ENCODE results near the gene APOF. TPM values are rescaled to one million over a fixed set of nuclear protein-coding genes. Genes with fewer than 3 reads are reported as not detected.

The APOF gene
- total RNA-seq, 1 donor from 2014 or later = not detected

DNA sequence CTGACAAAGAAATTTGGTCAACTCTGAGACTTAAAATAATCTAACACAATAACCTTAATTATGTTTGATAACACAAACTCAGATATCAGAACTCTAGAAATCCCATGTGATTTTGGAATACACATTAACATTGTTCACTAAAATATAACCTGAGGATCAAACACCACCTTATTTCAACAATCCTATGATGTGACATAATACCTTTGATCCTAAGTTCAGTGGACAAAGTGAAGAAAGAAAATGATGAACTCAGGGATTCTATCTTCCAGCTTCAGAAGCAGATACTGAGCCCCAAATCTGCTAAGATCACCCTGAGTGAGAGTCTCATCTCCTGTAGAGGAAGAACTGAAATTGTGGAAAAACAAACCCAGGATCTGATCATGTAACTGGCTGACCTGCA, 35.7 kb upstream of the APOF start:
- H3K27me3 Mint-ChIP-seq = peaks cover 3% of the 10 kb centered on the region
- H3K9me3 Mint-ChIP-seq = peaks cover 10% of the 10 kb centered on the region
- H3K36me3 Mint-ChIP-seq = no peaks in the 10 kb centered on the region
- H3K4me1 Mint-ChIP-seq (ENCODE audit: unreplicated experiment) = no peaks in the 10 kb centered on the region
- no peak for TF ChIP-seq CTCF (conservative IDR thresholded peaks at IDR 0.05)
- no peak overlapping the region for H3K27ac Mint-ChIP-seq
- no peak overlapping the region for H3K4me3 Mint-ChIP-seq
- no peak for DNase-seq (ENCODE audit: extremely low spot score, unreplicated experiment)

DNA sequence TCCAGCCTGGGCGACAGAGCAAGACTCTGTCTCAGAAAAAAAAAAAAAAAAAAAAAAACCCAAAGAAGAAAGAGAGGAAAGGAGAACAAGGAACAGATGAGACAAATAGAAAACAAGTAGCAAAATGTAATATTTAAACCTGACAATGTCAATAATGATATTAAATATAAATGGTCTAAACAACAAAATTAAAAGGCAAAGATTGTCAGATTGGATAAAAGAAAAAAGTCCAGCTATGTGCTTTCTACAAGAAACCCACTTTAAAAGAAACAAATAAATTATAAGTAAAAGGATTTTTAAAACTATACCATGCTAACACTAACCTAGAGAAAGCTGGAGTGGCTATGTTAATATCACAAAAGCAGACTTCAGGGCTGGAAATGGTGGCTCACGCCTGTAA, 29.7 kb upstream of the APOF start:
- TF ChIP-seq CTCF (conservative IDR thresholded peaks at IDR 0.05) = no peak
- H3K27ac Mint-ChIP-seq = no peak overlapping the region
- H3K4me1 Mint-ChIP-seq (ENCODE audit: unreplicated experiment) = peaks cover 12% of the 10 kb centered on the region
- DNase-seq (ENCODE audit: extremely low spot score, unreplicated experiment) = no peak
- H3K36me3 Mint-ChIP-seq = no peaks in the 10 kb centered on the region
- H3K9me3 Mint-ChIP-seq = no peaks in the 10 kb centered on the region
- H3K27me3 Mint-ChIP-seq = no peaks in the 10 kb centered on the region
- H3K4me3 Mint-ChIP-seq = no peak overlapping the region

GRCh38 chr12:56391721-56392120, 29.1 kb upstream of the APOF start:
- no peak overlapping the region for H3K27ac Mint-ChIP-seq
- DNase-seq (ENCODE audit: extremely low spot score, unreplicated experiment) = no peak
- H3K4me3 Mint-ChIP-seq = no peak overlapping the region
- no peaks in the 10 kb centered on the region for H3K9me3 Mint-ChIP-seq
- H3K36me3 Mint-ChIP-seq = no peaks in the 10 kb centered on the region
- H3K4me1 Mint-ChIP-seq (ENCODE audit: unreplicated experiment) = peaks cover 17% of the 10 kb centered on the region
- TF ChIP-seq CTCF (conservative IDR thresholded peaks at IDR 0.05) = no peak
- H3K27me3 Mint-ChIP-seq = no peaks in the 10 kb centered on the region

GRCh38 chr12:56389412-56389811, 26.8 kb upstream of the APOF start:
- Mint-ChIP-seq H3K36me3 (no peaks in the 10 kb centered on the region), H3K27ac (no peak overlapping the region), H3K9me3 (no peaks in the 10 kb centered on the region), H3K4me1 (ENCODE audit: unreplicated experiment) (peaks cover 21% of the 10 kb centered on the region), H3K27me3 (no peaks in the 10 kb centered on the region), H3K4me3 (no peak overlapping the region)
- no peak for DNase-seq (ENCODE audit: extremely low spot score, unreplicated experiment)
- TF ChIP-seq CTCF (conservative IDR thresholded peaks at IDR 0.05) = no peak

GRCh38 chr12:56387152-56387736, 24.6 kb upstream of the APOF start:
- Mint-ChIP-seq H3K4me3 (no peak overlapping the region), H3K9me3 (no peaks in the 10 kb centered on the region), H3K4me1 (ENCODE audit: unreplicated experiment) (peaks cover 21% of the 10 kb centered on the region), H3K27ac (peak overlapping the region; percentile 48), H3K27me3 (no peaks in the 10 kb centered on the region), H3K36me3 (no peaks in the 10 kb centered on the region)
- TF ChIP-seq CTCF (conservative IDR thresholded peaks at IDR 0.05) = no peak
- DNase-seq (ENCODE audit: extremely low spot score, unreplicated experiment) = no peak

DNA sequence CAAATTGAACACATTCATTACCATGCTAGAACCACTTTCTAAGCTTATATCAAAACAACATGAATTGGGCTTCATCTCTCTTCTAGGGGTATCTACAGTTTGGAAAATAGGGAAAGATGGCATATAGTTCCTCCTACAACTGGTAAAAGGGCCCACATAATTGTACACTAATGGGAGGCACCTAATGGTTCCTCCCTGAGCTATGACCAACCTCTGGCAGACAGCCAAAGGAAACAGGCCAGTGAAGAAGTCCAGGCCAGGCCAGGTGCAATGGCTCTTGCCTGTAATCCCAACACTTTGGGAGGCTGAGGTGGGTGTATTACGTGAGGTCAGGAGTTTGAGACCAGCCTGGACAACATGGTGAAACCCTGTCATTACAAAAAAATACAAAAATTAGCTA, 23.2 kb upstream of the APOF start:
- Mint-ChIP-seq H3K4me1 (ENCODE audit: unreplicated experiment) (peaks cover 21% of the 10 kb centered on the region), H3K4me3 (no peak overlapping the region), H3K36me3 (no peaks in the 10 kb centered on the region), H3K27ac (no peak overlapping the region), H3K27me3 (no peaks in the 10 kb centered on the region), H3K9me3 (no peaks in the 10 kb centered on the region)
- TF ChIP-seq CTCF (conservative IDR thresholded peaks at IDR 0.05) = no peak
- DNase-seq (ENCODE audit: extremely low spot score, unreplicated experiment) = no peak

All from type B pancreatic cell (in vitro differentiated cells).